ENCODE data around the gene KRTAP2-2.
"Not testable (repeated sequence)": the region's sequence is repeated elsewhere in the genome, so short reads cannot be mapped to it uniquely, and the experiment has no call there.

Gene KRTAP2-2

DNA sequence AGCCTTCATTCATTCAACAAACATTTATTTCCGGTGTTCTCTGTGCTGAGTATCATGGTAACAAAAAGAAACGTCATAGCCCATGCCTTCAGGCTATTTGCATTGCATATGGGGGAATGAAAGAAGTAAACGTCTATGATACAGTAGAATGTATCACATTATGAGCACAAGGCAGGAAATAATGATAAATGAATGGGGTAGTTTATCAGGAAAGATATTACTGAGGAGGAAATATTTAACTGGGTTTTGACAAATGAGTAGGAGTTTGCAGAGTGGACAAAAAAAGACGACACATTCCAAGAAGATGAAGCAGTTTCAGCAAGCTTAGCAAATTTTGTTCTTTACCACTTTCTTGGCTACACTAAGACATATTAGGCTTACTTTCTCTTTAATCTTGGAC is 27.6 kb upstream of the KRTAP2-2 start:
- Histone ChIP-seq H3K4me3 (ENCODE audit: low read length) (no peak overlapping the region), H3K4me1 (ENCODE audit: insufficient read depth, low read length) (no peaks in the 10 kb centered on the region; the same call in 1 of the 2 replicates), H3K27me3 (ENCODE audit: insufficient read depth, low read length) (no peaks in the 10 kb centered on the region), H3K9me3 (ENCODE audit: insufficient read depth, low read depth, low read length) (no peaks in the 10 kb centered on the region), H3K9ac (ENCODE audit: low read depth, low read length) (no peak overlapping the region), H3K36me3 (ENCODE audit: insufficient read depth, low read depth, low read length) (no peaks in the 10 kb centered on the region), H3K27ac (ENCODE audit: low read length) (no peak overlapping the region)

DNA sequence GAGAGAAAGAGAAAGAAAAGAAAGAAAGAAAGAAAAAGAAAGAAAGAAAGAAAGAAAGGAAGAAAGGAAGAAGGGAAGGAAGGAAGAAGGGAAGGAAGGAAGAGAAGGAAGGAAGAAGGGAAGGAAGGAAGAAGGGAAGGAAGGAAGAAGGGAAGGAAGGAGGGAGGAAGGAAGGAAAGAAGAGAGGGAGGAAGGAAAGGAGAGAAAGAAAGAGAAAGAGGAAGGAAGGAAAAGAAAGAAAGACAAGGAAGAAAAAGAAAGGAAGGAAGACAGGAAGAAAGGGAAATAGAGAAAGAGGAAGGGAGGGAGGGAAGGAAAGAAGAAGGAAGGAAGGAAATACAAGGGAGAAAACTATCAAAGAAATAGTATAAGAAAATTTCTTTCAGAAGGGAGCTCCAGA is 21.8 kb upstream of the KRTAP2-2 start:
- no peaks in the 10 kb centered on the region for H3K4me1 ChIP-seq (ENCODE audit: insufficient read depth, low read length)
- H3K4me3 ChIP-seq (ENCODE audit: low read length) = no peak overlapping the region
- H3K36me3 ChIP-seq (ENCODE audit: insufficient read depth, low read depth, low read length) = no peaks in the 10 kb centered on the region
- no peak overlapping the region for H3K27ac ChIP-seq (ENCODE audit: low read length)
- no peaks in the 10 kb centered on the region for H3K9me3 ChIP-seq (ENCODE audit: insufficient read depth, low read depth, low read length)
- no peaks in the 10 kb centered on the region for H3K27me3 ChIP-seq (ENCODE audit: insufficient read depth, low read length)
- H3K9ac ChIP-seq (ENCODE audit: low read depth, low read length) = no peak overlapping the region

DNA sequence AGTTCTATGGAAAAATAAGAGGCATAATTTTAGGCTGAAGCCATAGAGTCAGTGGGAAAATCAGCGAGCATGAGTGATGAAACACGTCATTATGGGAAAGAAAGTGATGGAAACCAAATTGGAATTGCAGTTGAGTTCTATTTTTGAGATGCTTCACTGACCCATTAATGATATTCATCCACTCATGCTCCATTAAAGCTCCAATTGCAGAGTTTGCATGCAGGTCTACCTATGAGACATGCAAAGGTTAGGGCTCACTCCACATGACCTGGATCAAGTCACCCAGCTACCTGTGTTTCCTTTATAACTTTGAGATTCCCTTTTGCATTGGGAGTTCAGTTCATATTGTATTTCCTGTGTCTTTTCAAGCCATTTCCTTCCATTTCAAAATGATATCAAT is 18.6 kb upstream of the KRTAP2-2 start:
- Histone ChIP-seq H3K27ac (ENCODE audit: low read length) (no peak overlapping the region), H3K4me3 (ENCODE audit: low read length) (no peak overlapping the region), H3K27me3 (ENCODE audit: insufficient read depth, low read length) (no peaks in the 10 kb centered on the region), H3K9ac (ENCODE audit: low read depth, low read length) (no peak overlapping the region), H3K9me3 (ENCODE audit: insufficient read depth, low read depth, low read length) (no peaks in the 10 kb centered on the region), H3K4me1 (ENCODE audit: insufficient read depth, low read length) (no peaks in the 10 kb centered on the region), H3K36me3 (ENCODE audit: insufficient read depth, low read depth, low read length) (no peaks in the 10 kb centered on the region)

DNA sequence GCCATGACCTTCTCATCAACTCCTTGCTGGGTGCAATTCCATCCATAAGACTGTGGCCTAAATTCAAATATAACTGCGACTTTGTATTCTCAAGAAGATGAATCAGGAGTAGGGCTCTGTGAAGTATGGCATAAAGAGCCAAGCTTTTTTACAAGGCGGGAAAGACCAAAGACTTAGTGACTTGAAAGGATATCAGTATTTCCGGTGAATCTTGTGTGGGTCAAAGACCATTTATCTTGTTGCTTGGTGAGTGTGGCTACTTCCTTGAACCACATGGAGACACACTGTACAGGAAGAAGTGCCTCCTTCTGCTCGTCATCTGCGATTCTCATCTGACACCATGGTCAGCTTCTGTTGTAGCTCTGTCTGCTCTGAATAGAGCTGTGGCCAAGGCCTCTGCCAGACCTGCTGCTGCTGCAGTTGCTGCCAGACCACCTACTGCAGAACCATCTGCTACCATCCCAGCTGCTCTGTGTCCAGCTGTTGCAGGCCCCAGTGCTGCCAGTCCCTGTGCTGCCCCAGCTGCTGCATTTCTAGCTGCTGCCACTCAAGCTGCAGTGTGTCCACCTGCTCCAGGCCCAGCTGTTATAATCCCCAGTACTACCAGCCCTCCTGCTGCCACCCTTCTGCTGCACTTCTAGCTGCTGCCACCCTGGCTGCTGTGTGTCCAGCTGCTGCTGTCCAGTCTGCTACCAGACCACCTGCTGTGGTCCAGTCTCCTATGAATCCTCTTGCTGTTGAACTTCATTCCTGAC is 16.8 kb upstream of the KRTAP2-2 start:
- Histone ChIP-seq H3K9me3 (ENCODE audit: insufficient read depth, low read depth, low read length) (no peaks in the 10 kb centered on the region), H3K9ac (ENCODE audit: low read depth, low read length) (no peak overlapping the region), H3K36me3 (ENCODE audit: insufficient read depth, low read depth, low read length) (no peaks in the 10 kb centered on the region), H3K27me3 (ENCODE audit: insufficient read depth, low read length) (no peaks in the 10 kb centered on the region), H3K27ac (ENCODE audit: low read length) (no peak overlapping the region), H3K4me1 (ENCODE audit: insufficient read depth, low read length) (no peaks in the 10 kb centered on the region), H3K4me3 (ENCODE audit: low read length) (no peak overlapping the region)

DNA sequence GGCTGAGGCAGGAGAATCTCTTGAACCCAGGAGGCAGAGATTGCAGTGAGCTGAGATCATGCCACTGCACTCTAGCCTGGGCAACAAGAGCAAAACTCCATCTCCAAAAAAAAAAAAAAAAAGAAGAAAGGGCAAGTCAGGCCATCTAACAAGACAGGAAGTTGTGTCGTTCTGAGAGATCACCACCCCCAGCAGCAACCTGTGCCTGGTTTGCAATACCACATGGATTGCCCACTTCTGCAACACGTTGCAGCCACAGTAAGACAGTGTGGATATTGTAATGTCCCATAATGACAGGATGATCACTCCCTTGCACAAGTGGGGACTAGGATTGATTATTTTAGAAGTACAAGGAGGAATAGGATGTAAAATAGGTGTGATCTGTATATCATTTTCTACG is 14.0 kb upstream of the KRTAP2-2 start:
- H3K27me3 ChIP-seq (ENCODE audit: insufficient read depth, low read length) = no peaks in the 10 kb centered on the region

DNA sequence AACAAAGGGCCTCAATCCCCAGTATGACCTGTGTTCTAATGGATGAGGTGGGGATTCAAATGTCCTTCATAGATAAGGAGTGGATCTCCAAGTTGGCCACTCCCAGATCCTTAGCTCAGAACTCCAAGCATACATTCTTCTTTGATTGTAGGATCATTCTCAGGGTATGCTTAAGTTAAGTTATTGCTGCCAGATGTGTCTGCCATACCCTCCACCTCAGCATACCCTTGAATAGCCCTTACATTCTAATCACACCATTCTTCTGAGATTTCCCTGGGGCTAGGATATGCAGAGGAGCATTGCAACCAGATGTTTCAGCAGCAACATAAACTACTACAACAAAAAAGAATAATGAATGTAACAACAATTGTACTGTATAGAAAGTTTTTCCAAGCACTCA is 12.3 kb upstream of the KRTAP2-2 start:
- H3K27me3 ChIP-seq (ENCODE audit: insufficient read depth, low read length) = no peaks in the 10 kb centered on the region

More for the DNA sequence above, 14.0 kb upstream of the KRTAP2-2 start:
- Histone ChIP-seq H3K9ac (ENCODE audit: low read depth, low read length) (no peak overlapping the region), H3K4me3 (ENCODE audit: low read length) (no peak overlapping the region), H3K9me3 (ENCODE audit: insufficient read depth, low read depth, low read length) (no peaks in the 10 kb centered on the region), H3K27ac (ENCODE audit: low read length) (no peak overlapping the region), H3K36me3 (ENCODE audit: insufficient read depth, low read depth, low read length) (no peaks in the 10 kb centered on the region), H3K4me1 (ENCODE audit: insufficient read depth, low read length) (no peaks in the 10 kb centered on the region)

DNA sequence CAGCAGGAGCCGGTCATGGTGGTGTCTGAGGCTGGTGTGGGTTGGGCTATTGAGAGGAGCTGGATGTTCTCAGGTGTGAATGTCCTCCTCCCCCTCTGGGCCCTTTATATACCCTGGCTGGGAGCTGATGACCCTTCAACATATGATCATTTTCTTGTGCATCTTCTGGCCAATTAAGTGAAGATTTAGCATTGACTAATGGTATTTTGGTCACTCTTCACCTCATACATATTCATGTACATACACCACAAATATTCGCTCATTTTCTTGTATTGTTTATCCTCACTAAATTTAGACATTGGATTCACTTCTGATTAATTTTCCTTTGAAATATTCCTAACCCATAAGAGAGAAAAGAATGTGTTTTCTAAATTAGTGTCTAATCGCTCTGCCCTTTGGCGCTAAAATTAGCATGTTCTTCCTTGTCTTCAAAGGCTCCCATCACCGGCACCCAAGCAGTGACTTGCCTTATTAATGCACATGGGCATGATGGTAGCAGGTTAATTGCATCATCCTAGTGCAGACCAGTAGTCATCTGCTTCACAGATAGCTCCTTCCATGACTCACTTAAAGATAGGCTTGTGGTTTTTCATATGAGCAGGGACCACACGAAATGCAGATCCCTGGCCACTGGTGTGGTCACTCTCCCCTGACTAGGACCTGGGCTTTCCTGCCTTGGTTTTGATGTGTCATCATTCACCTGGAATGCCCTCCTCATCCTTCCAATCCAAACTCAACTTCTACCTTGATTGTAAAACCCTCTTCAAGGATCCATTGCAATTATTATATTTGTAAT is 11.0 kb upstream of the KRTAP2-2 start, which contains the start of gene KRTAP2-4:
KRTAP2-4 (minus strand) TSS at position 51 of the 796 bp plus-strand sequence; CDS start at position 17, 34 bp downstream.
- no peaks in the 10 kb centered on the region for H3K36me3 ChIP-seq (ENCODE audit: insufficient read depth, low read depth, low read length)
- H3K27ac ChIP-seq (ENCODE audit: low read length) = no peak within 1 kb of the TSS
- no peaks in the 10 kb centered on the region for H3K9me3 ChIP-seq (ENCODE audit: insufficient read depth, low read depth, low read length)
- no peak within 1 kb of the TSS for H3K9ac ChIP-seq (ENCODE audit: low read depth, low read length)
- no peak within 1 kb of the TSS for H3K4me3 ChIP-seq (ENCODE audit: low read length)
- H3K27me3 ChIP-seq (ENCODE audit: insufficient read depth, low read length) = no peaks in the 10 kb centered on the region
- no peaks in the 10 kb centered on the region for H3K4me1 ChIP-seq (ENCODE audit: insufficient read depth, low read length)

More for the DNA sequence above, 12.3 kb upstream of the KRTAP2-2 start:
- Histone ChIP-seq H3K4me3 (ENCODE audit: low read length) (no peak overlapping the region), H3K9ac (ENCODE audit: low read depth, low read length) (no peak overlapping the region), H3K27ac (ENCODE audit: low read length) (no peak overlapping the region), H3K36me3 (ENCODE audit: insufficient read depth, low read depth, low read length) (no peaks in the 10 kb centered on the region), H3K4me1 (ENCODE audit: insufficient read depth, low read length) (no peaks in the 10 kb centered on the region), H3K9me3 (ENCODE audit: insufficient read depth, low read depth, low read length) (no peaks in the 10 kb centered on the region)

DNA sequence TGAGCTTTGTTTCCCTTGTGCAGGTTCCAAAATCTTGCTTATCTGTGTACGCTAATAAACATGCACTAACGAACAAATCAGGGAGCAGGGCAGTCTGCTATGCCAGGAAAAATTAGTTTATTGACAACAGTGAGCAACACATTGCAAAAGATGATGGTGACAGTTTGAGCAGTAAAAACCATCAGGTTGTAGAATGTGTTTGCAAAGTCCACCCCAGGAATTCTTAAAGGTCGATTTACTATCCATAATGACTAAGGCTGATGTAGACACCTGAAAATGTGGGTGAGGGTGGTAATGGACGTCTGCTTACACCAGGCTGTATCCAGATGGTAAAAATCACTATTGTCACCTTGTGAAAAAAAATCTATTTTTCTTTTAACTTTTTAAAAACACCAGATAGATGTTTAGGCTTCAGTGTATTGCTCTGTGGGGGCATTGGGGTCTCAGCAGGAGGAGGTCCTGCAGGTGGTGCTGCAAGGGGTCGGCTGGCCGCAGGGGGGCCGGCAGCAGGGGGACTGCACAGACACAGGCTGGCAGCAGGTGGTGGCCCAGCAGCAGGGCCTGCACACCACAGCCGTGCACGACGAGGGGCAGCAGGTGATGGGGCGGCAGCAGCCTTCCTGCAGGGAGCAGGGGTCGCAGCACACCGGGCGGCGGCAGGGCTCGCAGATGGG is 10.1 kb upstream of the KRTAP2-2 start:
- H3K9me3 ChIP-seq (ENCODE audit: insufficient read depth, low read depth, low read length); H3K27me3 ChIP-seq (ENCODE audit: insufficient read depth, low read length); H3K36me3 ChIP-seq (ENCODE audit: insufficient read depth, low read depth, low read length); H3K9ac ChIP-seq (ENCODE audit: low read depth, low read length); H3K4me3 ChIP-seq (ENCODE audit: low read length); H3K4me1 ChIP-seq (ENCODE audit: insufficient read depth, low read length); H3K27ac ChIP-seq (ENCODE audit: low read length): not testable (repeated sequence)

DNA sequence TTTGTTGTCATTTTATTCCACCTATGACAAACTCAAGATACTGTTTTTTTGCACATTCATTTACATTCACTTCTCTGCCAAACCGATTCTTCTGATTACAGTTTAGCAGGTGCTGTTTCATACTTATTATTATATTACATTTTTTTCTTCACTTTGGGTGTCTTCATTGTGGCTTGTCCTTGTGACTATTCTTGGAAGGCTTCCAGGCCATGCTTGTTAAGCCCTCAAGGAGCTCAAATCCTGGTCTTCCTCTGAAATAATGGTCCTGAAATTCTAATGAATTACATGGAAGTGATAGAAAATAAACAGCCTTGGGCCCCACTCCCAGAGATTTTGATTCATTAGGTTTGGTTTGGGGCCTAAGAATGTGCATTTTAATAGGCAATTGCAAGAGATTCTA is 9.3 kb upstream of the KRTAP2-2 start:
- H3K9ac ChIP-seq (ENCODE audit: low read depth, low read length) = no peak overlapping the region
- H3K27ac ChIP-seq (ENCODE audit: low read length) = no peak overlapping the region
- H3K4me1 ChIP-seq (ENCODE audit: insufficient read depth, low read length) = no peaks in the 10 kb centered on the region
- no peaks in the 10 kb centered on the region for H3K36me3 ChIP-seq (ENCODE audit: insufficient read depth, low read depth, low read length)
- H3K9me3 ChIP-seq (ENCODE audit: insufficient read depth, low read depth, low read length) = no peaks in the 10 kb centered on the region
- H3K27me3 ChIP-seq (ENCODE audit: insufficient read depth, low read length) = no peaks in the 10 kb centered on the region
- H3K4me3 ChIP-seq (ENCODE audit: low read length) = no peak overlapping the region

DNA sequence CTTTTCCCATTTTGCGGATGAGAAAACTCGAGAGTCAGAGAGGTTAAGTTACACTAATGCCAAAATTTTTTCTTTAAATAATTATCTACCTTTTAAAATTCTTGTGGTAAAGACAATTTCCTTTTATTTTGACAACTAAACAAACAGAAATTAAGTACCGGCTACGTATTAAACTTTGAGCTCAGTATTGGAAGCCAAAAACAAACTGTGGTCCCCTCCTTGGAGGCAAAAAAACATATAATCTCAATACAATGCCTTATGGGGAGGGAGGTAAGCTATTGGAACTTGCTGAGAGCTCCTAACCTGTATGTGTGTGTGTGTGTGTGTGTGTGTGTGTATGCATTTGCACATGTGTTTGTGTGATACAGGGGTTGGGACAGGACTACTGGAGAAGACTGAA is 8.4 kb upstream of the KRTAP2-2 start:
- Histone ChIP-seq H3K27ac (ENCODE audit: low read length) (no peak overlapping the region), H3K9me3 (ENCODE audit: insufficient read depth, low read depth, low read length) (no peaks in the 10 kb centered on the region)

DNA sequence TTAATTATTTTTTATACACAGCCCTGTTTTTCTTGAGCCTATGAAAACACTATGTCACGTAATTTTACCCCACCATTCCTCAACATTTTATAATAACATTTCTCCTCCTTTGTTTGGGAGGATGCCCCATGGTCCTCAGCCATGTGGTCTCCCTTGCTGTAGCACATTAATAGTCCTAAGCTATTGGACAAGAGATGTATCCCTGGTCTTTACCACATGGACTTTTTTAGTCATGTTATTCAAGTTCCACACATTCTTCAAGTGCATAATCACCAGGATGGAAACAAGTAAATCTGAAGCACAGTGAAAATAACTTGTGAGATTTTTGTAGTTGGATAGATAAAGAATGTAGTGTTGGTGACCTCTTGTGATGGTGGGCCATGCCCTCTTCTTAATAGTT is 6.9 kb upstream of the KRTAP2-2 start:
- Histone ChIP-seq H3K27me3 (ENCODE audit: insufficient read depth, low read length) (no peaks in the 10 kb centered on the region), H3K9me3 (ENCODE audit: insufficient read depth, low read depth, low read length) (no peaks in the 10 kb centered on the region), H3K36me3 (ENCODE audit: insufficient read depth, low read depth, low read length) (no peaks in the 10 kb centered on the region), H3K9ac (ENCODE audit: low read depth, low read length) (no peak overlapping the region), H3K27ac (ENCODE audit: low read length) (no peak overlapping the region), H3K4me1 (ENCODE audit: insufficient read depth, low read length) (no peaks in the 10 kb centered on the region), H3K4me3 (ENCODE audit: low read length) (no peak overlapping the region)

More for the DNA sequence above, 8.4 kb upstream of the KRTAP2-2 start:
- H3K9ac ChIP-seq (ENCODE audit: low read depth, low read length) = no peak overlapping the region
- H3K27me3 ChIP-seq (ENCODE audit: insufficient read depth, low read length) = no peaks in the 10 kb centered on the region
- no peaks in the 10 kb centered on the region for H3K36me3 ChIP-seq (ENCODE audit: insufficient read depth, low read depth, low read length)
- no peak overlapping the region for H3K4me3 ChIP-seq (ENCODE audit: low read length)
- no peaks in the 10 kb centered on the region for H3K4me1 ChIP-seq (ENCODE audit: insufficient read depth, low read length)
